GM23338 (cell line): ENCODE data around the gene SYNDIG1. TPM values are rescaled to one million over a fixed set of nuclear protein-coding genes. Genes with fewer than 3 reads are reported as not detected.

Experiments used
- ATAC-seq: fragments of 200-7000 bp; cut with Tn5 transposase; 3 replicates; pipeline ENCODE4 v1.9.1; 2020
- DNase-seq: peaks from one replicate; pipeline ENCODE4 v3.0.0-alpha.2; 2015; ENCODE audit warnings: low spot score
- H2AFZ ChIP-seq: fragments of 200-600 bp; sonication (generic); 2 replicates; pipeline ENCODE4 v1.8.0; 2016; ENCODE audit warnings: antibody characterized with exemption, mild to moderate bottlenecking, moderate library complexity
- H3F3A ChIP-seq: fragments of 200-600 bp; sonication (generic); replicated peaks from 2 replicates; pipeline ENCODE4 v1.8.0; 2017; ENCODE audit warnings: antibody characterized with exemption, mixed run types, low read depth
- H3K27ac ChIP-seq: fragments of 200-600 bp; sonication (generic); 2 replicates; pipeline ENCODE4 v1.6.1; 2016; ENCODE audit warnings: low read depth
- H3K27me3 ChIP-seq: fragments of 200-600 bp; sonication (generic); 2 replicates; pipeline ENCODE4 v1.8.0; 2016; ENCODE audit warnings: mild to moderate bottlenecking, mixed run types, moderate library complexity; ENCODE audit not compliant: insufficient read depth
- H3K36me3 ChIP-seq: fragments of 200-600 bp; sonication (generic); 2 replicates; pipeline ENCODE4 v1.8.0; 2016; ENCODE audit warnings: mild to moderate bottlenecking; ENCODE audit not compliant: insufficient read depth
- H3K4me1 ChIP-seq: fragments of 200-600 bp; sonication (generic); 2 replicates; pipeline ENCODE4 v1.8.0; 2016; ENCODE audit warnings: mild to moderate bottlenecking, moderate library complexity; ENCODE audit not compliant: insufficient read depth
- H3K4me2 ChIP-seq: fragments of 200-600 bp; sonication (generic); 2 replicates; pipeline ENCODE4 v1.7.1; 2017; ENCODE audit warnings: mixed run types
- H3K4me3 ChIP-seq: fragments of 200-600 bp; sonication (generic); 2 replicates; pipeline ENCODE4 v1.6.1; 2016; ENCODE audit warnings: mixed run types
- H3K79me2 ChIP-seq: fragments of 200-600 bp; sonication (generic); replicated peaks from 2 replicates; pipeline ENCODE4 v1.8.0; 2017; ENCODE audit warnings: mild to moderate bottlenecking; ENCODE audit not compliant: insufficient read depth
- H3K9me2 ChIP-seq: fragments of 200-600 bp; sonication (generic); 2 replicates; pipeline ENCODE4 v1.8.0; 2017; ENCODE audit not compliant: insufficient read depth
- H4K20me1 ChIP-seq: fragments of 200-600 bp; sonication (generic); replicated peaks from 2 replicates; pipeline ENCODE4 v1.8.0; 2017; ENCODE audit warnings: mild to moderate bottlenecking; ENCODE audit not compliant: insufficient read depth
- H3K27ac Mint-ChIP-seq: 2 replicates; pipeline ENCODE4 v1.8.0; 2020; ENCODE audit warnings: inconsistent platforms, mild to moderate bottlenecking, moderate library complexity, mixed read lengths
- H3K27me3 Mint-ChIP-seq: 3 replicates; pipeline ENCODE4 v1.8.0; 2022; ENCODE audit warnings: low read depth, mild to moderate bottlenecking, moderate library complexity, mixed read lengths, inconsistent platforms; ENCODE audit not compliant: insufficient read depth, poor library complexity
- H3K36me3 Mint-ChIP-seq: 3 replicates; pipeline ENCODE4 v1.8.0; 2021; ENCODE audit warnings: low read depth, mild to moderate bottlenecking, inconsistent platforms, moderate library complexity, mixed read lengths
- H3K4me1 Mint-ChIP-seq: 3 replicates; pipeline ENCODE4 v1.8.0; 2020; ENCODE audit warnings: mild to moderate bottlenecking, inconsistent platforms, mixed read lengths
- H3K4me3 Mint-ChIP-seq: 3 replicates; pipeline ENCODE4 v1.8.0; 2021; ENCODE audit warnings: moderate library complexity, mild to moderate bottlenecking, inconsistent platforms, mixed read lengths
- H3K9me3 Mint-ChIP-seq: 3 replicates; pipeline ENCODE4 v1.8.0; 2020; ENCODE audit warnings: moderate library complexity, mild to moderate bottlenecking, inconsistent platforms, mixed read lengths
- CREB1 ChIP-seq: fragments of 250-450 bp; sonication (Bioruptor Pico); IDR thresholded peaks from 2 replicates; pipeline ENCODE4 v1.5.0; 2020; ENCODE audit warnings: low read depth, mild to moderate bottlenecking, moderate library complexity
- CTCF ChIP-seq, 2 experiments: fragments of 200-600 bp in 1 of 2; sonication (generic) in 1 of 2; conservative IDR thresholded peaks; 2 replicates each; pipeline versions ENCODE4 v1.5.1 to v1.6.1; 2016 to 2017; ENCODE audit warnings: antibody characterized with exemption in 2 of 2, low read depth in 2 of 2, mild to moderate bottlenecking in 2 of 2, moderate library complexity in 1 of 2
- ETS1 ChIP-seq: IDR thresholded peaks from 2 replicates; pipeline ENCODE4 v1.6.1; 2016; ENCODE audit warnings: antibody characterized with exemption
- EZH2phosphoT487 ChIP-seq: fragments of 200-600 bp; sonication (generic); IDR thresholded peaks from one replicate; pipeline ENCODE4 v1.8.1; 2018; ENCODE audit warnings: antibody characterized with exemption; ENCODE audit not compliant: unreplicated experiment
- JUNB ChIP-seq: IDR thresholded peaks from one replicate; pipeline ENCODE4 v1.6.1; 2016; ENCODE audit warnings: antibody characterized with exemption; ENCODE audit not compliant: unreplicated experiment
- NANOG ChIP-seq: IDR thresholded peaks from 2 replicates; pipeline ENCODE4 v1.6.1; 2016; ENCODE audit warnings: antibody characterized with exemption, borderline replicate concordance
- POLR2AphosphoS5 ChIP-seq: IDR thresholded peaks from 2 replicates; pipeline ENCODE4 v1.6.1; 2016; ENCODE audit warnings: antibody characterized with exemption, low read depth
- REST ChIP-seq: IDR thresholded peaks from one replicate; pipeline ENCODE4 v1.6.1; 2018; ENCODE audit warnings: antibody characterized with exemption; ENCODE audit not compliant: unreplicated experiment
- STAT1 ChIP-seq: IDR thresholded peaks from one replicate; pipeline ENCODE4 v1.6.1; 2016; ENCODE audit warnings: antibody characterized with exemption; ENCODE audit not compliant: unreplicated experiment
- polyA plus RNA-seq: library from polyadenylated mRNA; unstranded; fragments of >200 nt; fragmentation: Nextera tagmentation; extraction: Ambion mirVana; gene quantifications from 2 replicates; pipeline ENCODE4 v1.2.1, GENCODE V29; 2016
- total RNA-seq: library from RNA; depleted of rRNA; stranded (reverse); fragments of >200 nt; shearing (Covaris generic); gene quantifications from 2 replicates; pipeline ENCODE4 v1.2.3, GENCODE V29; 2014

The SYNDIG1 gene
- total and polyA plus RNA-seq, 2 experiments from 2014 or later: 2.8 to 4.8 TPM

- no peak overlapping the region for H3K27ac ChIP-seq
- H2AFZ ChIP-seq: no peak overlapping the region
- no peaks in the 10 kb centered on the region for H3K79me2 ChIP-seq
- no peaks in the 10 kb centered on the region for H3K36me3 ChIP-seq
- H3K27me3 ChIP-seq: no peaks in the 10 kb centered on the region
- H3F3A ChIP-seq: no peaks in the 10 kb centered on the region
- Mint-ChIP-seq H3K4me3 (no peak overlapping the region), H3K27me3 (peaks cover 5% of the 10 kb centered on the region), H3K27ac (no peak overlapping the region), H3K4me1 (no peaks in the 10 kb centered on the region), H3K9me3 (no peaks in the 10 kb centered on the region; the same call in 1 of the 3 replicates), H3K36me3 (no peaks in the 10 kb centered on the region; the same call in 2 of the 3 replicates)
- no peaks in the 10 kb centered on the region for H3K4me1 ChIP-seq
- no peaks in the 10 kb centered on the region for H4K20me1 ChIP-seq
- DNase-seq: no peak
- no peak overlapping the region for H3K4me3 ChIP-seq
- no peak for TF ChIP-seq POLR2AphosphoS5
- TF ChIP-seq NANOG: no peak
- no peak for TF ChIP-seq ETS1
- TF ChIP-seq CTCF (conservative IDR thresholded peaks at IDR 0.05; ENCODE audit: low read depth in 2 of 2): no peak
- H3K4me2 ChIP-seq: no peak overlapping the region
- H3K9me2 ChIP-seq: 0 out of 2 replicates have a peak, but pooled peaks cover 7% of the 10 kb centered on the region
- no peak for ATAC-seq
Measured at GRCh38 chr20:24693466-24694156, 224.2 kb downstream of the SYNDIG1 start.

GRCh38 chr20:24694157-24694726 lies 224.8 kb downstream of the SYNDIG1 start:
- H3K4me3 ChIP-seq: no peak overlapping the region
- H3K36me3 ChIP-seq: no peaks in the 10 kb centered on the region
- H3K27me3 ChIP-seq: no peaks in the 10 kb centered on the region
- H3K9me2 ChIP-seq: 0 out of 2 replicates have a peak, but pooled peaks cover 7% of the 10 kb centered on the region
- H4K20me1 ChIP-seq: no peaks in the 10 kb centered on the region
- no peaks in the 10 kb centered on the region for H3K4me1 ChIP-seq
- ATAC-seq: no peak
- no peak overlapping the region for H2AFZ ChIP-seq
- Mint-ChIP-seq H3K36me3 (no peaks in the 10 kb centered on the region; the same call in 2 of the 3 replicates), H3K27me3 (peaks cover 5% of the 10 kb centered on the region), H3K9me3 (no peaks in the 10 kb centered on the region; the same call in 1 of the 3 replicates), H3K27ac (no peak overlapping the region), H3K4me3 (no peak overlapping the region), H3K4me1 (no peaks in the 10 kb centered on the region)
- no peak for DNase-seq
- no peak overlapping the region for H3K27ac ChIP-seq
- H3K4me2 ChIP-seq: no peak overlapping the region
- no peaks in the 10 kb centered on the region for H3K79me2 ChIP-seq
- no peaks in the 10 kb centered on the region for H3F3A ChIP-seq
- TF ChIP-seq JUNB (no peak), REST (no peak), STAT1 (no peak), NANOG (no peak), EZH2phosphoT487 (no peak), POLR2AphosphoS5 (no peak), ETS1 (no peak), CREB1 (no peak)
